ENCODE results near the gene SOX5. TPM values are rescaled to one million over a fixed set of nuclear protein-coding genes. Genes with fewer than 3 reads are reported as not detected.
"Not testable (repeated sequence)": the region's sequence is repeated elsewhere in the genome, so short reads cannot be mapped to it uniquely, and the experiment has no call there.

SOX5 gene
- total and polyA plus RNA-seq, 12 donors, result 0.47 to 10.4 (median 1.9) TPM

- no peak overlapping the region for H3K27ac ChIP-seq
- 52 to 65% (median 57%) methylated on average over 7 of the region's 7 CpGs for WGBS, 4 donors
- DNase-seq, result no peak
- H3K4me1 ChIP-seq (replicated peaks in 1 of 2), result no peaks in the 10 kb centered on the region
- no peaks in the 10 kb centered on the region for H3K9me3 ChIP-seq (replicated peaks in 1 of 3)
- TF ChIP-seq CTCF (IDR thresholded peaks at IDR 0.05), result no peak
- no peak for TF ChIP-seq POLR2A (IDR thresholded peaks at IDR 0.05)
- no peaks in the 10 kb centered on the region for H3K36me3 ChIP-seq (replicated peaks in 1 of 2)
- H3K4me3 ChIP-seq, result no peak overlapping the region
- no peaks in the 10 kb centered on the region for H3K27me3 ChIP-seq
- intact Hi-C loops (cut with DNase I), result no loop called here
These were observed 226.8 kb downstream of the SOX5 start for GRCh38 chr12:23722655-23723054.

- no peaks in the 10 kb centered on the region for H3K27me3 ChIP-seq
- no peaks in the 10 kb centered on the region for H3K9me3 ChIP-seq (replicated peaks in 1 of 3)
- H3K27ac ChIP-seq, result no peak overlapping the region
- H3K4me3 ChIP-seq, result no peak overlapping the region
- no peak for DNase-seq
- TF ChIP-seq CTCF (IDR thresholded peaks at IDR 0.05) (no peak), POLR2A (IDR thresholded peaks at IDR 0.05) (no peak)
- no peaks in the 10 kb centered on the region for H3K36me3 ChIP-seq (replicated peaks in 1 of 2)
- no peaks in the 10 kb centered on the region for H3K4me1 ChIP-seq (replicated peaks in 1 of 2)
- intact Hi-C loops (cut with DNase I), result no loop called here
- WGBS, 4 donors, result 85 to 89% (median 88%) methylated on average over 6 to 8 of the region's 8 CpGs
These were observed 228.2 kb downstream of the SOX5 start for GRCh38 chr12:23721268-23721667.

GRCh38 chr12:23719493-23719892 lies 230.0 kb downstream of the SOX5 start:
- TF ChIP-seq POLR2A (IDR thresholded peaks at IDR 0.05) (no peak), CTCF (IDR thresholded peaks at IDR 0.05) (no peak)
- DNase-seq, result no peak
- intact Hi-C loops (cut with DNase I), result no loop called here
- Histone ChIP-seq H3K36me3 (replicated peaks in 1 of 2) (no peaks in the 10 kb centered on the region), H3K4me3 (no peak overlapping the region), H3K9me3 (replicated peaks in 1 of 3) (no peaks in the 10 kb centered on the region), H3K4me1 (replicated peaks in 1 of 2) (no peaks in the 10 kb centered on the region), H3K27me3 (no peaks in the 10 kb centered on the region), H3K27ac (no peak overlapping the region)
- 79 to 90% (median 82%) methylated on average over 2 of the region's 2 CpGs for WGBS, 4 donors

- H3K27me3 ChIP-seq; H3K36me3 ChIP-seq (replicated peaks in 1 of 2); H3K4me3 ChIP-seq; H3K4me1 ChIP-seq (replicated peaks in 1 of 2); DNase-seq; intact Hi-C loops (cut with DNase I); H3K9me3 ChIP-seq (replicated peaks in 1 of 3); H3K27ac ChIP-seq: not testable (repeated sequence)
- WGBS, 4 donors, result 78 to 92% (median 83%) methylated on average over 4 of the region's 4 CpGs
These were observed 239.1 kb downstream of the SOX5 start for GRCh38 chr12:23710361-23710760.

GRCh38 chr12:23708185-23708837 lies 241.2 kb downstream of the SOX5 start:
- DNase-seq, result no peak
- TF ChIP-seq POLR2A (IDR thresholded peaks at IDR 0.05) (no peak), CTCF (IDR thresholded peaks at IDR 0.05) (no peak)
- Histone ChIP-seq H3K4me1 (replicated peaks in 1 of 2) (no peaks in the 10 kb centered on the region), H3K9me3 (replicated peaks in 1 of 3) (no peaks in the 10 kb centered on the region), H3K27me3 (no peaks in the 10 kb centered on the region), H3K27ac (no peak overlapping the region), H3K36me3 (replicated peaks in 1 of 2) (no peaks in the 10 kb centered on the region), H3K4me3 (no peak overlapping the region)
- WGBS, 4 donors, result 75 to 84% (median 84%) methylated on average over 6 of the region's 6 CpGs
- intact Hi-C loops (cut with DNase I), result no loop called here

Measured in adrenal gland (tissue), 12 donors.